ENCODE results near the gene UNC79. TPM values are rescaled to one million over a fixed set of nuclear protein-coding genes. Genes with fewer than 3 reads are reported as not detected.

Gene UNC79
- total RNA-seq, 2 donors from 2014 or later = 6.0 to 14.4 TPM

DNA sequence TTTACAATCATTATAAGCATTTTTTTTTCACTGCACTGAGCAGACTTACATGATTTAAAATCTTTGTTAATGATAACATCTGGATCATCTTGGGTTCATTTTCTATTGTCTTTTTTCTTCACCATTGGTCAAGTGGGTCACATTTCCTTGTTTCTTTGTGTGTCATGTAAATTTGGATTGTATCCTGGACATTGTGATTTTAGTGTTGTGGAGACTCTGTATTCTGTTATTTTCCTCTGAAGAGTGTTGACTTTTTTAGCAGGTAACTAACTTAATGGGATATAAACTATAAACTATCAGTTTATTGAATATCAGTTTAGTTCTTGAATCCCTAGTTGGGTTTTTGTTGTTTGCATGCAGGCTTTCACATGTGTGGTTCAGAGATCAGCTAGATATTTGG is 4.0 kb upstream of the UNC79 start:
- H3K9me3 Mint-ChIP-seq = peaks cover 39% of the 10 kb centered on the region
- DNase-seq = no peak
- Histone ChIP-seq H3K27me3 (ENCODE audit: control insufficient read depth, insufficient read depth, low read length, poor library complexity, severe bottlenecking) (peaks cover 13% of the 10 kb centered on the region), H3K36me3 (ENCODE audit: control insufficient read depth, insufficient read depth, low read length) (no peaks in the 10 kb centered on the region), H3K9me3 (ENCODE audit: control insufficient read depth, low read length) (peaks cover 44% of the 10 kb centered on the region), H3K4me1 (ENCODE audit: control insufficient read depth, insufficient read depth, low read length) (no peaks in the 10 kb centered on the region), H3K9ac (ENCODE audit: extremely low read depth, low read length, poor library complexity, severe bottlenecking) (no peak overlapping the region), H3K4me3 (ENCODE audit: low read length) (no peak overlapping the region), H3K27ac (ENCODE audit: low read depth, low read length) (no peak overlapping the region)
- TF ChIP-seq, protein P1, sequence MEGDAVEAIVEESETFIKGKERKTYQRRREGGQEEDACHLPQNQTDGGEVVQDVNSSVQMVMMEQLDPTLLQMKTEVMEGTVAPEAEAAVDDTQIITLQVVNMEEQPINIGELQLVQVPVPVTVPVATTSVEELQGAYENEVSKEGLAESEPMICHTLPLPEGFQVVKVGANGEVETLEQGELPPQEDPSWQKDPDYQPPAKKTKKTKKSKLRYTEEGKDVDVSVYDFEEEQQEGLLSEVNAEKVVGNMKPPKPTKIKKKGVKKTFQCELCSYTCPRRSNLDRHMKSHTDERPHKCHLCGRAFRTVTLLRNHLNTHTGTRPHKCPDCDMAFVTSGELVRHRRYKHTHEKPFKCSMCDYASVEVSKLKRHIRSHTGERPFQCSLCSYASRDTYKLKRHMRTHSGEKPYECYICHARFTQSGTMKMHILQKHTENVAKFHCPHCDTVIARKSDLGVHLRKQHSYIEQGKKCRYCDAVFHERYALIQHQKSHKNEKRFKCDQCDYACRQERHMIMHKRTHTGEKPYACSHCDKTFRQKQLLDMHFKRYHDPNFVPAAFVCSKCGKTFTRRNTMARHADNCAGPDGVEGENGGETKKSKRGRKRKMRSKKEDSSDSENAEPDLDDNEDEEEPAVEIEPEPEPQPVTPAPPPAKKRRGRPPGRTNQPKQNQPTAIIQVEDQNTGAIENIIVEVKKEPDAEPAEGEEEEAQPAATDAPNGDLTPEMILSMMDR (conservative IDR thresholded peaks at IDR 0.05) = no peak
- peaks cover 4% of the 10 kb centered on the region for H3K36me3 Mint-ChIP-seq (ENCODE audit: low read depth)
- peaks cover 21% of the 10 kb centered on the region for H3K27me3 Mint-ChIP-seq (ENCODE audit: insufficient read depth)
- H3K4me3 Mint-ChIP-seq = no peak overlapping the region
- H3K4me1 Mint-ChIP-seq = peaks cover 12% of the 10 kb centered on the region
- H3K27ac Mint-ChIP-seq = no peak overlapping the region

DNA sequence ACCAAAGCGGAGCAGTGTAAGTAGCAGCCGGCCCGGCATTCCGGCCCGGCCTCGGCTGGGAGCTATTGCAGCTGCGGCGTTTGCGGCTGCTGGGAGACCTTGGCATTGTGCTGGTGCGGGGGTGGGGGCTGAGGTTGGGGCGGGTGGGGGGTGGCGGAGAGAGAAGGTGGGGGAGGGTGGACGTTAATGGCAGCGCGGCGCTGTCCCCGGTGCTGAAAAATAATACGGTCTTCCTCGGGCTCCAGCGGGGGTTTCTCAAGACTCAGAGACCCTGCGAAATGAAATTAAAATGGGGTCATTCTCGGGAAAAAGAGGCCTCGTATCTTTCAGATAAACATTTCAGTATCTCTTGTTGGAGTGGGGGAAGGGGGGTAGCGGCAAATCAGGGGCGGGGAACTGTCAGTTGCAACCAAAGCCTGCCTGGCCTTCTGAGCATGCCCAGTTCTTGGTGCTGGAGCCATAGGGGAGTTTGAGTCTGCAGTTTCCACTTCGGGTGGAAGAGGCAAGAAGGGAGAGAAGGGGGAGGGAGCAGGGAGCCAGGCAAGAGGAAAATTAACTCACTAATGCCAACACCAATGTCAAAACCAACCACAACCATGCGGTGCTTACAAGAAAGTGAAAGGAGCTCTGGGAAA is 414 bp downstream of the UNC79 start:
- H3K4me3 ChIP-seq (ENCODE audit: low read length) = peak overlapping the region; percentile 83
- peaks cover 21% of the 10 kb centered on the region for H3K27me3 Mint-ChIP-seq (ENCODE audit: insufficient read depth)
- H3K4me3 Mint-ChIP-seq = peak overlapping the region; percentile 76
- TF ChIP-seq, protein P1 (conservative IDR thresholded peaks at IDR 0.05) = no peak
- H3K36me3 ChIP-seq (ENCODE audit: control insufficient read depth, insufficient read depth, low read length) = no peaks in the 10 kb centered on the region
- H3K4me1 Mint-ChIP-seq = peaks cover 8% of the 10 kb centered on the region
- peaks cover 8% of the 10 kb centered on the region for H3K9me3 ChIP-seq (ENCODE audit: control insufficient read depth, low read length)
- H3K9me3 Mint-ChIP-seq = peaks cover 8% of the 10 kb centered on the region
- H3K27me3 ChIP-seq (ENCODE audit: control insufficient read depth, insufficient read depth, low read length, poor library complexity, severe bottlenecking) = peaks cover 13% of the 10 kb centered on the region
- no peak overlapping the region for H3K9ac ChIP-seq (ENCODE audit: extremely low read depth, low read length, poor library complexity, severe bottlenecking)
- no peak overlapping the region for H3K27ac ChIP-seq (ENCODE audit: low read depth, low read length)
- H3K36me3 Mint-ChIP-seq (ENCODE audit: low read depth) = peaks cover 3% of the 10 kb centered on the region
- H3K4me1 ChIP-seq (ENCODE audit: control insufficient read depth, insufficient read depth, low read length) = no peaks in the 10 kb centered on the region
- H3K27ac Mint-ChIP-seq = no peak overlapping the region
- DNase-seq = peak; percentile 85
- 0 to 2% methylated on average over 3 to 24 of the region's 27 CpGs for WGBS, 2 experiments (ENCODE audit: insufficient coverage in 1 of 2, insufficient read length in 1 of 2)

DNA sequence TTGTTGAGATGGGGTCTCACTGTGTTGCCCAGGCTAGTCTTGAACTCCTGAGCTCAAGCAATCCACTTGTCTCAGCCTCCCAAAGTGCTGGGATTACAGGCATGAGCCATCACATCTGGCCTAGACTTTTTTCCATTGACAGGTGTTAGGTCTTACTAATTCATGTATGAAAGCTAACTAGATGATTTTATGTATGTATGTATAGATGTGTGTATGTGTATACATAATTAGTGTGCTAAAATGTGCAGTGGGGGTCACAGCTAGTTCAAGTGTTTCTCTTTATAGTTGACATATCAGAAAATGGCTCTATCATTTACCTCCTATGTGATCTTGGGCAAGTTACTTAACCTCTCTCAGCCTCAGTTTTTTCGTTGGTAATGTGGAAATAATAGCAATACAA is 23.5 kb downstream of the UNC79 start:
- peaks cover 10% of the 10 kb centered on the region for H3K4me1 Mint-ChIP-seq
- no peaks in the 10 kb centered on the region for H3K36me3 Mint-ChIP-seq (ENCODE audit: low read depth)
- no peak overlapping the region for H3K27ac ChIP-seq (ENCODE audit: low read depth, low read length)
- TF ChIP-seq, protein P1 (conservative IDR thresholded peaks at IDR 0.05) = no peak
- H3K4me3 ChIP-seq (ENCODE audit: low read length) = no peak overlapping the region
- H3K9ac ChIP-seq (ENCODE audit: extremely low read depth, low read length, poor library complexity, severe bottlenecking) = no peak overlapping the region
- no peak overlapping the region for H3K4me3 Mint-ChIP-seq
- no peaks in the 10 kb centered on the region for H3K36me3 ChIP-seq (ENCODE audit: control insufficient read depth, insufficient read depth, low read length)
- H3K27me3 Mint-ChIP-seq (ENCODE audit: insufficient read depth) = no peaks in the 10 kb centered on the region
- no CpG with 5 or more reads among the region's 1 CpG for WGBS, 2 experiments (ENCODE audit: insufficient coverage in 1 of 2, insufficient read length in 1 of 2)
- H3K27me3 ChIP-seq (ENCODE audit: control insufficient read depth, insufficient read depth, low read length, poor library complexity, severe bottlenecking) = no peaks in the 10 kb centered on the region
- no peaks in the 10 kb centered on the region for H3K9me3 Mint-ChIP-seq
- no peaks in the 10 kb centered on the region for H3K4me1 ChIP-seq (ENCODE audit: control insufficient read depth, insufficient read depth, low read length)
- DNase-seq = no peak
- H3K27ac Mint-ChIP-seq = no peak overlapping the region
- peaks cover 7% of the 10 kb centered on the region for H3K9me3 ChIP-seq (ENCODE audit: control insufficient read depth, low read length)
